H9 (cell line): ENCODE data around the gene VPS13C. TPM values are rescaled to one million over a fixed set of nuclear protein-coding genes. Genes with fewer than 3 reads are reported as not detected.

Experiments used
- DNase-seq: peaks from one replicate; pipeline ENCODE4 v3.0.0-alpha.2; 2017
- H2AFZ ChIP-seq: one replicate; pipeline ENCODE4 v1.6.1; 2013; ENCODE audit warnings: mild to moderate bottlenecking, low read length, control low read depth, moderate library complexity
- H2AK5ac ChIP-seq: 2 replicates; pipeline ENCODE4 v1.6.1; 2013; ENCODE audit warnings: low read length, control low read depth, mixed read lengths; ENCODE audit not compliant: insufficient read length
- H2BK120ac ChIP-seq: one replicate; pipeline ENCODE4 v1.6.1; 2013; ENCODE audit warnings: low read depth, mild to moderate bottlenecking, low read length, control low read depth, inconsistent platforms; ENCODE audit not compliant: poor library complexity, severe bottlenecking
- H2BK12ac ChIP-seq: 2 replicates; pipeline ENCODE4 v1.6.1; 2013; ENCODE audit warnings: low read length, control low read depth, mixed read lengths, low read depth; ENCODE audit not compliant: insufficient read length
- H2BK15ac ChIP-seq: 2 replicates; pipeline ENCODE4 v1.6.1; 2013; ENCODE audit warnings: low read depth, low read length, control low read depth
- H2BK20ac ChIP-seq: one replicate; pipeline ENCODE4 v1.6.1; 2013; ENCODE audit warnings: low read depth, mild to moderate bottlenecking, low read length, control low read depth, inconsistent platforms; ENCODE audit not compliant: poor library complexity, severe bottlenecking
- H2BK5ac ChIP-seq: 2 replicates; pipeline ENCODE4 v1.6.1; 2013; ENCODE audit warnings: low read length, control low read depth, mixed read lengths; ENCODE audit not compliant: insufficient read length
- H3K14ac ChIP-seq: 2 replicates; pipeline ENCODE4 v1.6.1; 2013; ENCODE audit warnings: low read length, control low read depth; ENCODE audit not compliant: insufficient read depth
- H3K18ac ChIP-seq: 2 replicates; pipeline ENCODE4 v1.6.1; 2013; ENCODE audit warnings: low read depth, mild to moderate bottlenecking, mixed read lengths, low read length, control low read depth; ENCODE audit not compliant: insufficient read length
- H3K23ac ChIP-seq: 2 replicates; pipeline ENCODE4 v1.6.1; 2013; ENCODE audit warnings: low read length, control low read depth, mixed read lengths, low read depth; ENCODE audit not compliant: insufficient read length
- H3K23me2 ChIP-seq: 2 replicates; pipeline ENCODE4 v1.6.1; 2013; ENCODE audit warnings: low read depth, mild to moderate bottlenecking, mixed read lengths, low read length, control low read depth; ENCODE audit not compliant: insufficient read length, poor library complexity, severe bottlenecking
- H3K27ac ChIP-seq: 2 replicates; pipeline ENCODE4 v1.5.1; 2013; ENCODE audit warnings: low read length, control low read depth, mixed read lengths, low read depth; ENCODE audit not compliant: insufficient read length
- H3K27me3 ChIP-seq: 2 replicates; pipeline ENCODE4 v1.6.1; 2013; ENCODE audit warnings: low read length, control low read depth, inconsistent platforms; ENCODE audit not compliant: insufficient read depth
- H3K4ac ChIP-seq: 2 replicates; pipeline ENCODE4 v1.6.1; 2013; ENCODE audit warnings: low read depth, mild to moderate bottlenecking, control low read depth, inconsistent platforms, low read length, moderate library complexity
- H3K4me1 ChIP-seq: 2 replicates; pipeline ENCODE4 v1.6.1; 2013; ENCODE audit warnings: low read length, control low read depth, inconsistent platforms; ENCODE audit not compliant: insufficient read depth
- H3K4me2 ChIP-seq: 2 replicates; pipeline ENCODE4 v1.6.1; 2013; ENCODE audit warnings: low read length, control low read depth, mixed read lengths; ENCODE audit not compliant: insufficient read length, insufficient read depth
- H3K56ac ChIP-seq: 2 replicates; pipeline ENCODE4 v1.6.1; 2013; ENCODE audit warnings: low read depth, mild to moderate bottlenecking, mixed read lengths, low read length, control low read depth; ENCODE audit not compliant: insufficient read length
- H3K79me1 ChIP-seq: 2 replicates; pipeline ENCODE4 v1.6.1; 2013; ENCODE audit warnings: low read depth, mild to moderate bottlenecking, moderate library complexity, low read length, control low read depth, inconsistent platforms; ENCODE audit not compliant: insufficient read depth, poor library complexity, severe bottlenecking
- H3K79me2 ChIP-seq: 2 replicates; pipeline ENCODE4 v1.6.1; 2013; ENCODE audit warnings: low read length, control low read depth, inconsistent platforms; ENCODE audit not compliant: insufficient read depth
- H3K9ac ChIP-seq: 2 replicates; pipeline ENCODE4 v1.6.1; 2013; ENCODE audit warnings: low read length, control low read depth, mixed read lengths; ENCODE audit not compliant: insufficient read length; ENCODE audit errors: extremely low read depth
- H3K9me3 ChIP-seq: one replicate; pipeline ENCODE4 v1.6.1; 2013; ENCODE audit warnings: low read depth, low read length, inconsistent platforms; ENCODE audit not compliant: control insufficient read depth
- H3T11ph ChIP-seq: one replicate; pipeline ENCODE4 v1.6.1; 2013; ENCODE audit warnings: mild to moderate bottlenecking, low read length, control low read depth, inconsistent platforms
- H4K20me1 ChIP-seq: one replicate; pipeline ENCODE4 v1.6.1; 2013; ENCODE audit not compliant: control insufficient read depth, insufficient read length, insufficient read depth
- H4K5ac ChIP-seq: 2 replicates; pipeline ENCODE4 v1.6.1; 2013; ENCODE audit warnings: low read depth, mild to moderate bottlenecking, mixed read lengths, low read length, control low read depth; ENCODE audit not compliant: insufficient read length
- H4K8ac ChIP-seq: replicated peaks from 2 replicates; pipeline ENCODE4 v1.6.1; 2013; ENCODE audit warnings: low read length, control low read depth, mixed read lengths, low read depth; ENCODE audit not compliant: insufficient read length
- H4K91ac ChIP-seq: 2 replicates; pipeline ENCODE4 v1.6.1; 2013; ENCODE audit warnings: low read depth, mild to moderate bottlenecking, moderate library complexity, mixed read lengths, low read length, control low read depth; ENCODE audit not compliant: insufficient read length
- H3K27ac Mint-ChIP-seq, 3 experiments: 2 replicates in 2 of 3; 3 replicates in 1 of 3; pipeline ENCODE4 v1.8.0; 2020 to 2021; ENCODE audit warnings: mixed read lengths in 3 of 3, mild to moderate bottlenecking in 1 of 3, moderate library complexity in 1 of 3
- H3K27me3 Mint-ChIP-seq: 2 replicates; pipeline ENCODE4 v1.8.0; 2021; ENCODE audit warnings: low read depth, mild to moderate bottlenecking, moderate library complexity, mixed read lengths
- H3K36me3 Mint-ChIP-seq, 3 experiments: 2 replicates in 2 of 3; 3 replicates in 1 of 3; pipeline ENCODE4 v1.8.0; 2020 to 2021; ENCODE audit warnings: low read depth in 3 of 3, mixed read lengths in 3 of 3; ENCODE audit not compliant: insufficient read depth in 1 of 3
- H3K4me1 Mint-ChIP-seq, 2 experiments: 2 replicates each; pipeline ENCODE4 v1.8.0; 2020; ENCODE audit warnings: mixed read lengths in 2 of 2
- H3K4me3 Mint-ChIP-seq, 2 experiments: 2 replicates in 1 of 2; 3 replicates in 1 of 2; pipeline ENCODE4 v1.8.0; 2020 to 2021; ENCODE audit warnings: mild to moderate bottlenecking in 2 of 2, mixed read lengths in 2 of 2, moderate library complexity in 1 of 2
- H3K9me3 Mint-ChIP-seq, 2 experiments: 2 replicates in 1 of 2; 3 replicates in 1 of 2; pipeline ENCODE4 v1.8.0; 2020; ENCODE audit warnings: mild to moderate bottlenecking in 2 of 2, mixed read lengths in 2 of 2, moderate library complexity in 1 of 2
- CTCF ChIP-seq: fragments of 200-600 bp; sonication (generic); conservative IDR thresholded peaks from 3 replicates; pipeline ENCODE4 v1.8.0; 2021; ENCODE audit warnings: antibody characterized with exemption, mild to moderate bottlenecking
- WGBS: extraction: QIAGEN DNeasy Blood & Tissue Kit; methylation state at CpG from one replicate; pipeline ENCODE4 v1.1.7; 2013; ENCODE audit warnings: missing lambda C conversion rate, low lambda C conversion rate, mixed read lengths; ENCODE audit not compliant: insufficient read length; ENCODE audit errors: extremely low coverage; 5-methylcytosine and 5-hydroxymethylcytosine counted together
- total RNA-seq: library from RNA; stranded (reverse); gene quantifications from 2 replicates; pipeline ENCODE4 v1.2.1, GENCODE V29; 2021

The VPS13C gene
- total RNA-seq, 1 experiment from 2014 or later, result 14.2 TPM

- Histone ChIP-seq H3T11ph (no peak overlapping the region), H3K56ac (no peak overlapping the region), H3K23me2 (no peaks in the 10 kb centered on the region), H2BK5ac (no peak overlapping the region), H3K79me2 (no peaks in the 10 kb centered on the region), H3K9ac (no peak overlapping the region), H4K20me1 (no peaks in the 10 kb centered on the region), H4K8ac (no peak overlapping the region), H2BK15ac (no peak overlapping the region), H3K23ac (no peak overlapping the region), H3K4me2 (no peak overlapping the region), H2AK5ac (no peak overlapping the region), H4K91ac (no peak overlapping the region), H3K4ac (no peak overlapping the region), H3K4me1 (no peaks in the 10 kb centered on the region), H3K14ac (no peak overlapping the region), H2AFZ (no peak overlapping the region), H3K27me3 (no peaks in the 10 kb centered on the region), H3K27ac (no peak overlapping the region), H2BK20ac (no peak overlapping the region), H3K18ac (no peak overlapping the region), H2BK120ac (no peak overlapping the region), H3K9me3 (no peaks in the 10 kb centered on the region), H4K5ac (no peak overlapping the region), H2BK12ac (no peak overlapping the region), H3K79me1 (no peaks in the 10 kb centered on the region)
- 0 out of 4 replicates have a peak, but pooled peaks cover 0 to 3% of the 10 kb centered on the region in 2 experiments for H3K4me1 Mint-ChIP-seq
- H3K27me3 Mint-ChIP-seq, result peaks cover 3% of the 10 kb centered on the region; the same call in 1 of the 2 replicates
- no peak for DNase-seq
- no peaks in the 10 kb centered on the region for H3K9me3 Mint-ChIP-seq
- TF ChIP-seq CTCF, result no peak
- no CpG with 5 or more reads among the region's 1 CpG for WGBS
- H3K36me3 Mint-ChIP-seq, result no peaks in the 10 kb centered on the region
- H3K27ac Mint-ChIP-seq, result peak overlapping the region in 1 of 3 experiments; percentile 17; a peak in 1 of 7 replicates
- H3K4me3 Mint-ChIP-seq, result no peak overlapping the region
Measured at GRCh38 chr15:61824291-61824690, 236.0 kb downstream of the VPS13C start.
